ENCODE measurements around the gene SREBF2.

Gene SREBF2

GRCh38 chr22:41909310-41910049, 76.6 kb downstream of the SREBF2 start:
- DNase-seq: no peak

- peak; percentile 40 for DNase-seq
Measured at GRCh38 chr22:41910050-41911000, 77.4 kb downstream of the SREBF2 start.

- DNase-seq: no peak
Measured at GRCh38 chr22:41911001-41911611, 78.2 kb downstream of the SREBF2 start.

GRCh38 chr22:41912338-41913039, 79.6 kb downstream of the SREBF2 start:
- no peak for DNase-seq

GRCh38 chr22:41913040-41913719, 80.3 kb downstream of the SREBF2 start:
- no peak for DNase-seq

GRCh38 chr22:41913842-41914534, 81.1 kb downstream of the SREBF2 start:
- DNase-seq: no peak

- DNase-seq: no peak
Measured at GRCh38 chr22:41914611-41915034, 81.7 kb downstream of the SREBF2 start.

- no peak for DNase-seq
Measured at GRCh38 chr22:41915035-41915785, 82.3 kb downstream of the SREBF2 start, which contains the start of gene SHISA8. TSS of gene SHISA8 (minus strand) at chr22:41915074. CDS start at chr22:41914667, 407 bp downstream.

GRCh38 chr22:41915786-41916493, 83.0 kb downstream of the SREBF2 start:
- DNase-seq: no peak

- DNase-seq: no peak
Measured at GRCh38 chr22:41916745-41917358, 83.9 kb downstream of the SREBF2 start.

- no peak for DNase-seq
Measured at GRCh38 chr22:41917375-41917902, 84.5 kb downstream of the SREBF2 start.

GRCh38 chr22:41917903-41918791, 85.2 kb downstream of the SREBF2 start:
- DNase-seq: peak; percentile 40

- DNase-seq: peak; percentile 34
Measured at GRCh38 chr22:41919357-41920224, 86.7 kb downstream of the SREBF2 start.

- DNase-seq: no peak
Measured at GRCh38 chr22:41920271-41920976, 87.5 kb downstream of the SREBF2 start.

- DNase-seq: no peak
Measured at GRCh38 chr22:41922328-41922727, 89.4 kb downstream of the SREBF2 start.

GRCh38 chr22:41922940-41923594, 90.2 kb downstream of the SREBF2 start:
- DNase-seq: no peak

Measured in hematopoietic multipotent progenitor cell treated with erythropoietin and hydrocortisone succinate and interleukin-3 and kit ligand, for 8 days (in vitro differentiated cells).